K562 (cell line): ENCODE results near the gene HNRNPA2B1. TPM values are rescaled to one million over a fixed set of nuclear protein-coding genes. Genes with fewer than 3 reads are reported as not detected.

Source experiments
- BACH1 ChIP-seq: fragments of 200-800 bp; sonication (Bioruptor generic); IDR thresholded peaks from 2 replicates; pipeline ENCODE4 v1.6.1; 2016; ENCODE audit warnings: missing genetic modification characterization, missing compliant biosample characterization
- BCLAF1 ChIP-seq, 2 experiments: fragments of 450-650 bp in 1 of 2; IDR thresholded peaks; 2 replicates each; pipeline ENCODE4 v1.6.1; 2011 to 2017; ENCODE audit warnings: low read depth in 2 of 2, antibody characterized with exemption in 1 of 2, borderline replicate concordance in 1 of 2, low read length in 1 of 2, mild to moderate bottlenecking in 1 of 2, mixed read lengths in 1 of 2; ENCODE audit not compliant: control insufficient read depth in 1 of 2
- GABPB2 ChIP-seq: fragments of 250-450 bp; sonication (Bioruptor Pico); conservative IDR thresholded peaks from 2 replicates; pipeline ENCODE4 v1.5.1; 2021; ENCODE audit warnings: mild to moderate bottlenecking
- HNRNPH1 ChIP-seq: fragments of 200-400 bp; formaldehyde crosslinking; optimal IDR thresholded peaks from 2 replicates; pipeline ENCODE3; 2017; ENCODE audit warnings: low read depth, mild to moderate bottlenecking, low read length, moderate library complexity
- KHSRP ChIP-seq: fragments of 450-650 bp; IDR thresholded peaks from 2 replicates; pipeline ENCODE4 v1.6.1; 2017
- KLF13 ChIP-seq: fragments of 450-650 bp; IDR thresholded peaks from 2 replicates; pipeline ENCODE4 v1.6.1; 2016; ENCODE audit warnings: missing genetic modification characterization, low read depth, mild to moderate bottlenecking, missing compliant biosample characterization, moderate library complexity, borderline replicate concordance
- MGA ChIP-seq: fragments of 450-650 bp; IDR thresholded peaks from 2 replicates; pipeline ENCODE4 v1.6.1; 2016; ENCODE audit warnings: mild to moderate bottlenecking, moderate library complexity
- NCOA6 ChIP-seq: fragments of 450-650 bp; IDR thresholded peaks from 2 replicates; pipeline ENCODE4 v1.6.1; 2017; ENCODE audit warnings: mild to moderate bottlenecking
- NFXL1 ChIP-seq: fragments of 450-650 bp; formaldehyde crosslinking; IDR thresholded peaks from 2 replicates; pipeline ENCODE4 v1.4.0; 2021; ENCODE audit warnings: mild to moderate bottlenecking
- NRF1 ChIP-seq, 2 experiments: fragments of 450-650 bp; IDR thresholded peaks in 1 of 2; conservative IDR thresholded peaks in 1 of 2; 2 replicates each; pipeline ENCODE4 v1.6.1; 2014; ENCODE audit warnings: mild to moderate bottlenecking in 2 of 2
- RB1 ChIP-seq: fragments of 450-650 bp; IDR thresholded peaks from 2 replicates; pipeline ENCODE4 v1.6.1; 2017; ENCODE audit warnings: low read depth, mild to moderate bottlenecking
- SLC30A9 ChIP-seq: fragments of 250-450 bp; sonication (Bioruptor Pico); IDR thresholded peaks from 2 replicates; pipeline ENCODE4 v1.8.0; 2022; ENCODE audit warnings: mild to moderate bottlenecking, moderate library complexity
- ZNF316 ChIP-seq: fragments of 450-650 bp; IDR thresholded peaks from 2 replicates; pipeline ENCODE4 v1.6.1; 2016
- ZNF431 ChIP-seq: sonication (generic); formaldehyde crosslinking; IDR thresholded peaks from 2 replicates; pipeline ENCODE4 v1.8.0; 2022; ENCODE audit warnings: mild to moderate bottlenecking, missing genetic modification reagents
- polyA plus RNA-seq, 8 experiments: library from polyadenylated mRNA; depleted of rRNA in 4 of 8; stranded (reverse) in 5 of 8; unstranded in 3 of 8; fragments of >200 nt; fragmentation: Nextera tagmentation in 2 of 8; fragmentation: Illumina TruSeq in 1 of 8; extraction: Ambion mirVana in 2 of 8; extraction: Trizol in 1 of 8; gene quantifications; 2 replicates each; pipeline versions ENCODE4 v1.2.1 to v1.2.3, GENCODE V29; 2011 to 2014; ENCODE audit warnings: inconsistent platforms in 1 of 8, missing spikeins in 1 of 8
- total RNA-seq, 7 experiments: library from RNA; depleted of rRNA in 6 of 7; stranded (reverse); fragments of >200 nt in 6 of 7; fragmentation: Illumina TruSeq in 2 of 7; extraction: Trizol in 2 of 7; gene quantifications; 2 replicates each; pipeline versions ENCODE4 v1.2.1 to v1.2.3, GENCODE V29; 2011 to 2021; ENCODE audit warnings: low replicate concordance in 1 of 7

The HNRNPA2B1 gene
- total and polyA plus RNA-seq, 9 of the 15 experiments (the other 6 are each of a cell fraction or from before 2014, with no cell fraction given), result 630 to 1,989 (median 865) TPM

GRCh38 chr7:26188957-26189541 lies 11.5 kb downstream of the HNRNPA2B1 start (continued):
- no peak for TF ChIP-seq MGA
- TF ChIP-seq BACH1 (tag), result no peak
- TF ChIP-seq SLC30A9 (CRISPR knock-in tag), result no peak
- TF ChIP-seq GABPB2, result no peak
- TF ChIP-seq BCLAF1 (IDR thresholded peaks at IDR 0.05; ENCODE audit: borderline replicate concordance in 1 of 2, control insufficient read depth in 1 of 2, low read depth in 2 of 2, low read length in 1 of 2), result peak; percentile 26 to 60; a peak in 2 of 4 replicates
- TF ChIP-seq ZNF316, result 0 out of 2 replicates have a peak, but pooled peaks have one; percentile 20
- TF ChIP-seq RB1, result no peak
- peak; percentile 67; the same call in 1 of the 2 replicates for TF ChIP-seq ZNF431 (CRISPR knock-in tag)
- no peak for TF ChIP-seq NRF1 (conservative IDR thresholded peaks at IDR 0.05 in 1 of 2, IDR thresholded peaks at IDR 0.05 in 1 of 2)
- 0 out of 2 replicates have a peak, but pooled peaks have one; percentile 21 for TF ChIP-seq NCOA6
- 0 out of 2 replicates have a peak, but pooled peaks have one; percentile 6 for TF ChIP-seq NFXL1
- TF ChIP-seq KHSRP, result peak; percentile 35
- no peak for TF ChIP-seq KLF13
- no peak for TF ChIP-seq HNRNPH1
